K562 (cell line): ENCODE measurements around the gene YIF1A. TPM values are rescaled to one million over a fixed set of nuclear protein-coding genes. Genes with fewer than 3 reads are reported as not detected.

Source experiments
- ARID2 ChIP-seq: fragments of 450-650 bp; IDR thresholded peaks from 2 replicates; pipeline ENCODE4 v1.6.1; 2017; ENCODE audit warnings: antibody characterized with exemption, mild to moderate bottlenecking
- BDP1 ChIP-seq: IDR thresholded peaks from 3 replicates; pipeline ENCODE4 v1.6.1; 2011; ENCODE audit not compliant: insufficient read length, insufficient read depth
- BRD4 ChIP-seq: fragments of 200-600 bp; sonication (generic); IDR thresholded peaks from 2 replicates; pipeline ENCODE4 v1.6.1; 2017; ENCODE audit warnings: inconsistent platforms
- CHD2 ChIP-seq: IDR thresholded peaks from 2 replicates; pipeline ENCODE4 v1.6.1; 2011; ENCODE audit warnings: low read depth, low read length
- HES1 ChIP-seq: fragments of 450-650 bp; IDR thresholded peaks from 2 replicates; pipeline ENCODE4 v1.6.1; 2016; ENCODE audit warnings: low read depth, mild to moderate bottlenecking, moderate library complexity
- HLTF ChIP-seq: fragments of 450-650 bp; IDR thresholded peaks from 2 replicates; pipeline ENCODE4 v1.6.1; 2016
- KAT2B ChIP-seq: IDR thresholded peaks from one replicate; pipeline ENCODE4 v1.6.1; 2012; ENCODE audit warnings: low read depth, mild to moderate bottlenecking, control low read depth, inconsistent platforms, low read length, moderate library complexity
- KDM2B ChIP-seq: fragments of 250-450 bp; sonication (Bioruptor Pico); IDR thresholded peaks from 2 replicates; pipeline ENCODE4 v1.8.0; 2021; ENCODE audit warnings: mild to moderate bottlenecking, moderate library complexity
- PRMT5 ChIP-seq: sonication (generic); formaldehyde crosslinking; IDR thresholded peaks from 2 replicates; pipeline ENCODE4 v1.5.0; 2020; ENCODE audit warnings: missing genetic modification reagents
- RBM25 ChIP-seq: fragments of 200-400 bp; formaldehyde crosslinking; IDR thresholded peaks from 2 replicates; pipeline ENCODE4 v1.6.1; 2018; ENCODE audit warnings: low read length, low read depth, moderate library complexity; ENCODE audit not compliant: severe bottlenecking
- SIRT6 ChIP-seq: IDR thresholded peaks from one replicate; pipeline ENCODE4 v1.6.1; 2012; ENCODE audit warnings: low read depth, mild to moderate bottlenecking, control low read depth, inconsistent platforms, low read length, moderate library complexity
- SMAD2 ChIP-seq: fragments of 150-350 bp; IDR thresholded peaks from 2 replicates; pipeline ENCODE4 v1.6.1; 2014; ENCODE audit warnings: low read depth, mild to moderate bottlenecking, low read length
- SRSF9 ChIP-seq: fragments of 200-400 bp; formaldehyde crosslinking; IDR thresholded peaks from 2 replicates; pipeline ENCODE4 v1.6.1; 2017; ENCODE audit warnings: low read depth, low read length, borderline replicate concordance
- TOE1 ChIP-seq, 2 experiments: fragments of 450-650 bp in 1 of 2; sonication (generic) in 1 of 2; formaldehyde crosslinking in 1 of 2; IDR thresholded peaks; 2 replicates each; pipeline versions ENCODE4 v1.7.1 to v1.8.0; 2016 to 2022; ENCODE audit warnings: borderline replicate concordance in 2 of 2, mild to moderate bottlenecking in 2 of 2, antibody characterized with exemption in 1 of 2, inconsistent platforms in 1 of 2, low read depth in 1 of 2, missing genetic modification reagents in 1 of 2, moderate library complexity in 1 of 2
- U2AF1 ChIP-seq: fragments of 200-400 bp; formaldehyde crosslinking; optimal IDR thresholded peaks from 2 replicates; pipeline ENCODE3; 2017; ENCODE audit warnings: mild to moderate bottlenecking, low read depth, low read length, moderate library complexity
- WHSC1 ChIP-seq: IDR thresholded peaks from one replicate; pipeline ENCODE4 v1.6.1; 2012; ENCODE audit warnings: low read length, control low read depth, inconsistent platforms
- XRCC5 ChIP-seq: fragments of 200-400 bp; formaldehyde crosslinking; IDR thresholded peaks from 2 replicates; pipeline ENCODE4 v1.6.1; 2017; ENCODE audit warnings: low read depth, mild to moderate bottlenecking, low read length
- ZNF124 ChIP-seq: sonication (generic); formaldehyde crosslinking; IDR thresholded peaks from 2 replicates; pipeline ENCODE4 v1.8.1; 2022; ENCODE audit warnings: missing genetic modification reagents
- ZNF217 ChIP-seq: sonication (generic); formaldehyde crosslinking; IDR thresholded peaks from 2 replicates; pipeline ENCODE4 v1.8.0; 2022; ENCODE audit warnings: mild to moderate bottlenecking, missing genetic modification reagents
- ZNF3 ChIP-seq: fragments of 250-450 bp; sonication (Bioruptor Pico); IDR thresholded peaks from 2 replicates; pipeline ENCODE4 v1.5.0; 2021; ENCODE audit warnings: mild to moderate bottlenecking, moderate library complexity
- ZNF436 ChIP-seq: fragments of 250-450, 450-650 bp; sonication (Bioruptor Pico); formaldehyde crosslinking; IDR thresholded peaks from 2 replicates; pipeline ENCODE4 v1.7.0; 2020; ENCODE audit warnings: mild to moderate bottlenecking
- ZNF518B ChIP-seq: fragments of 250-450 bp; sonication (Bioruptor Pico); IDR thresholded peaks from 2 replicates; pipeline ENCODE4 v1.5.0; 2021; ENCODE audit warnings: mild to moderate bottlenecking, moderate library complexity
- ZNF655 ChIP-seq: fragments of 250-450 bp; sonication (Bioruptor Pico); IDR thresholded peaks from 2 replicates; pipeline ENCODE4 v1.5.0; 2021
- ZNF75A ChIP-seq: fragments of 450-650 bp; formaldehyde crosslinking; IDR thresholded peaks from 2 replicates; pipeline ENCODE4 v1.4.0; 2020; ENCODE audit warnings: mild to moderate bottlenecking
- polyA plus RNA-seq, 8 experiments: library from polyadenylated mRNA; depleted of rRNA in 4 of 8; stranded (reverse) in 5 of 8; unstranded in 3 of 8; fragments of >200 nt; fragmentation: Nextera tagmentation in 2 of 8; fragmentation: Illumina TruSeq in 1 of 8; extraction: Ambion mirVana in 2 of 8; extraction: Trizol in 1 of 8; gene quantifications; 2 replicates each; pipeline versions ENCODE4 v1.2.1 to v1.2.3, GENCODE V29; 2011 to 2014; ENCODE audit warnings: inconsistent platforms in 1 of 8, missing spikeins in 1 of 8
- total RNA-seq, 7 experiments: library from RNA; depleted of rRNA in 6 of 7; stranded (reverse); fragments of >200 nt in 6 of 7; fragmentation: Illumina TruSeq in 2 of 7; extraction: Trizol in 2 of 7; gene quantifications; 2 replicates each; pipeline versions ENCODE4 v1.2.1 to v1.2.3, GENCODE V29; 2011 to 2021; ENCODE audit warnings: low replicate concordance in 1 of 7

Gene YIF1A
- total and polyA plus RNA-seq, 9 of the 15 experiments (the other 6 are each of a cell fraction or from before 2014, with no cell fraction given), result 8.6 to 121 (median 77.2) TPM

GRCh38 chr11:66282468-66283455 lies 6.2 kb downstream of the YIF1A start (continued):
- no peak for TF ChIP-seq HES1
- no peak for TF ChIP-seq ARID2
- TF ChIP-seq ZNF3 (CRISPR knock-in tag), result no peak
- no peak for TF ChIP-seq BDP1
- no peak for TF ChIP-seq ZNF518B (CRISPR knock-in tag)
- TF ChIP-seq SIRT6, result no peak
- TF ChIP-seq ZNF124 (CRISPR knock-in tag), result no peak
- peak; percentile 83; the same call in 1 of the 2 replicates for TF ChIP-seq XRCC5
- TF ChIP-seq ZNF217, result no peak
- TF ChIP-seq BRD4, result no peak
- TF ChIP-seq WHSC1, result no peak
- TF ChIP-seq TOE1 (IDR thresholded peaks at IDR 0.05; ENCODE audit: borderline replicate concordance), result no peak
- TF ChIP-seq TOE1 (CRISPR knock-in tag; IDR thresholded peaks at IDR 0.05; ENCODE audit: borderline replicate concordance, low read depth), result no peak
- no peak for TF ChIP-seq PRMT5 (CRISPR knock-in tag)
- peak; percentile 33; the same call in 1 of the 2 replicates for TF ChIP-seq CHD2
- TF ChIP-seq SMAD2, result no peak
- TF ChIP-seq ZNF655 (CRISPR knock-in tag), result no peak
- no peak for TF ChIP-seq SRSF9
- no peak for TF ChIP-seq KAT2B
- TF ChIP-seq RBM25, result peak; percentile 68
- TF ChIP-seq ZNF75A (CRISPR knock-in tag), result no peak
- no peak for TF ChIP-seq HLTF
- TF ChIP-seq ZNF436 (CRISPR knock-in tag), result no peak
- no peak for TF ChIP-seq U2AF1
- no peak for TF ChIP-seq KDM2B (CRISPR knock-in tag)
